Small intestine (tissue), 7 donors: ENCODE measurements around the gene OSBPL1A. TPM values are rescaled to one million over a fixed set of nuclear protein-coding genes. Genes with fewer than 3 reads are reported as not detected.
"Not testable (repeated sequence)": the region's sequence is repeated elsewhere in the genome, so short reads cannot be mapped to it uniquely, and the experiment has no call there.

ENCODE experiments used
- DNase-seq, 2 donors: peaks; one replicate each; pipeline versions ENCODE4 v3.0.0 to v3.0.0-alpha.2; 2013
- FAIRE-seq: peaks from 2 replicates; lab custom pipeline; 2012; peaks lifted over from hg19 to GRCh38; lab: Jason Lieb, UNC
- H3K27ac ChIP-seq, 3 donors: one replicate each; pipeline ENCODE4 v1.5.1; 2013; ENCODE audit warnings: low read length in 2 of 3, mild to moderate bottlenecking in 2 of 3, control low read depth in 1 of 3, inconsistent platforms in 1 of 3, low read depth in 1 of 3, moderate library complexity in 1 of 3
- H3K27me3 ChIP-seq, 3 donors: one replicate each; pipeline ENCODE4 v1.6.1; 2013; ENCODE audit warnings: low read length in 3 of 3, inconsistent platforms in 1 of 3; ENCODE audit not compliant: control insufficient read depth in 3 of 3, insufficient read depth in 3 of 3
- H3K36me3 ChIP-seq, 3 donors: one replicate each; pipeline ENCODE4 v1.6.1; 2013; ENCODE audit warnings: low read length in 3 of 3, inconsistent platforms in 1 of 3, low read depth in 1 of 3, mild to moderate bottlenecking in 1 of 3, moderate library complexity in 1 of 3; ENCODE audit not compliant: control insufficient read depth in 3 of 3, insufficient read depth in 2 of 3
- H3K4me1 ChIP-seq, 3 donors: one replicate each; pipeline ENCODE4 v1.6.1; 2013; ENCODE audit warnings: low read length in 2 of 3, inconsistent platforms in 1 of 3, low read depth in 1 of 3, mild to moderate bottlenecking in 1 of 3, moderate library complexity in 1 of 3; ENCODE audit not compliant: control insufficient read depth in 3 of 3, insufficient read depth in 2 of 3
- H3K4me3 ChIP-seq, 3 donors: one replicate each; pipeline ENCODE4 v1.5.1; 2013; ENCODE audit warnings: low read length in 3 of 3, control low read depth in 1 of 3, inconsistent platforms in 1 of 3, low read depth in 1 of 3, mild to moderate bottlenecking in 1 of 3, moderate library complexity in 1 of 3
- H3K9me3 ChIP-seq, 2 donors: one replicate each; pipeline ENCODE4 v1.6.1; 2013; ENCODE audit warnings: low read depth in 1 of 2, low read length in 1 of 2; ENCODE audit not compliant: control insufficient read depth in 2 of 2, insufficient read depth in 1 of 2
- WGBS, 3 donors: extraction: QIAGEN DNeasy Blood & Tissue Kit; methylation state at CpG; one replicate each; pipeline ENCODE4 v1.1.7; 2013; 5-methylcytosine and 5-hydroxymethylcytosine counted together
- polyA plus RNA-seq, 4 donors: library from polyadenylated mRNA; stranded (reverse) in 3 of 4; unstranded in 1 of 4; fragments of 200-250 nt in 3 of 4; fragments of 120-200 nt in 1 of 4; gene quantifications; one replicate each; pipeline versions ENCODE4 v1.2.1 to v1.2.3, GENCODE V29; 2013
- donor health status: healthy with polysubstance abuse.
- donor health status: control.
- donor health status: control.
- donor health status: Bipolar disorder and iron deficiency.
- donor health status: healthy.

Gene OSBPL1A
- polyA plus RNA-seq, 4 donors, result 23.5 to 36.7 (median 34.7) TPM

DNA sequence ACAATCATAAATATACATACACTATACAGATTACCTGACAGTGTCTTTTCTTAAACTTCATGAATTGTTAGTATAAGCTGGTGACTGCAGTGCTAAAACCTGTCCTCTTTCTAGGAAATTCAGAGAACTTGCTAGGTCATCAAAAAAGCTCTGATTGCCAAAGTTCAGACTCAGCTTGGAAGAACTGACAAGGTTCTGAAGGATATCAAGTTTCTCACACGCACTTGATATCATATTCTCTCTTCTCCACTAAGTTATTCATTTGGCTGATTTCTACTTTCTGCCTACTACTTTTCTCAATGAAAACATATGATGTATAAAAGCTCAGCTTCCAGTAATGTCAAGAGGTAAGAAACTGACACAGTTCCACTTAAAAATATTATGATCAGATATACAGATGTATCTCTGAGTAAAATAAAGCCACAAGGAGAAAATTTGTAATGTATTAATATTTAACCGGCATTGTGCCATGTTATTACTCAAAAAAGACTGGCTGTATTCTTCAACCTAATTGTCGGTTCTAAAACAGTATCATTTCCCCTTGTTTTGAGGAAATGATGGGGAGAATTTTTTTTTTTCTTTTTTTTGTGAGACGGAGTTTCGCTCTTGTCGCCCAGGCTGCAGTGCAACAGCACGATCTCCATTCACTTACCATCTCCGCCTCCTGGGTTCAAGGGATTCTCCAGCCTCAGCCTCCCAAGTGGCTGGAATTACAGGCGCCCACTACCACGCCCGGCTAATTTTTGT, 2.4 kb downstream of the OSBPL1A start:
- Histone ChIP-seq H3K4me3 (no peak overlapping the region), H3K27ac (peak overlapping the region in 1 of 3 donors; percentile 46), H3K36me3 (no peaks in the 10 kb centered on the region), H3K4me1 (peaks cover 0 to 3% (median 0%) of the 10 kb centered on the region in 3 donors), H3K27me3 (peaks cover 0 to 3% (median 0%) of the 10 kb centered on the region in 3 donors), H3K9me3 (no peaks in the 10 kb centered on the region)
- peak; percentile 15 to 44 for DNase-seq
- FAIRE-seq, result no peak
- WGBS, 3 donors, result 81 to 83% (median 82%) methylated on average over 11 of the region's 11 CpGs

DNA sequence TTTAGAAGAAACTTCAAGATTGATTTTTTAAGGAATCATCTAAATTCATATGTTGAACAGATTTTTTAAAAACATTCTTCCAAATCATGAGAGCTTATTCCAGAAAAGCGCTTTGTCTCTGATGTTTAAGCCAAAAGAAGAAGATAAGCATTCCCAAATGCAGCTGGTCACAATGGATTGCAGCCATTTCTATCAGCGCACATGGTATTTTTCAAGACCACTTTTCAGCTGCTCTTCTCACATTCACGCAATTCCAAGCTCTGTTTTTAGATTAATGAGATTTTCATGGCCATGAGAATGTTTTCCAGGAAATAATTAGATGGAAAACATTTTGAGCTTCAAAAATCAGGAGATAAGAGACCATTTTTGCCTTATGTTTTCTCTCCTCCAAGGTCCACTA, 8.7 kb downstream of the OSBPL1A start:
- H3K36me3 ChIP-seq, result no peaks in the 10 kb centered on the region
- H3K9me3 ChIP-seq, result no peaks in the 10 kb centered on the region
- FAIRE-seq (no peak), DNase-seq (no peak)
- 77 to 88% (median 87%) methylated on average over 3 of the region's 3 CpGs for WGBS, 3 donors
- H3K27ac ChIP-seq, result no peak overlapping the region
- H3K27me3 ChIP-seq, result no peaks in the 10 kb centered on the region
- H3K4me3 ChIP-seq, result no peak overlapping the region
- H3K4me1 ChIP-seq, result no peaks in the 10 kb centered on the region

DNA sequence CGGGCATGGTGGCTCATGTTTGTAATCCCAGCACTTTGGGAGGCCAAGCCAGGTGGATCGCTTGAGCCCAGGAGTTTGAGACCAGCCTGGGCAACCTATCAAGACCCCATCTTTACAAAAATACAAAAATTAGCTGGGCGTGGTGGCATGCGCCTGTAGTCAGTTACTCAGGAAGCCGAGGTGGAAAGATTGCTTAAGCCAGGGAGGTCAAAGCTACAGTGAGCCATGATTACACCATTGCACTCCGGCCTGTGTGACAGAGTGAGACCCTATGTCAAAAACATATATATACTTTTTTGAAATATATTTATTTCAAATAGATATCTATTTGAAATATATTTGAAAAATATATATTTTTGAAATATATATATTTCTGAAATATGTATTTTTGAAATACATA, 10.9 kb downstream of the OSBPL1A start:
- no peak for FAIRE-seq
- Histone ChIP-seq H3K27ac (no peak overlapping the region), H3K9me3 (no peaks in the 10 kb centered on the region), H3K4me3 (no peak overlapping the region), H3K4me1 (no peaks in the 10 kb centered on the region), H3K36me3 (peaks cover 0 to 2% (median 0%) of the 10 kb centered on the region in 3 donors), H3K27me3 (no peaks in the 10 kb centered on the region)
- WGBS, 3 donors, result 84 to 94% (median 89%) methylated on average over 6 of the region's 6 CpGs
- DNase-seq, result no peak

DNA sequence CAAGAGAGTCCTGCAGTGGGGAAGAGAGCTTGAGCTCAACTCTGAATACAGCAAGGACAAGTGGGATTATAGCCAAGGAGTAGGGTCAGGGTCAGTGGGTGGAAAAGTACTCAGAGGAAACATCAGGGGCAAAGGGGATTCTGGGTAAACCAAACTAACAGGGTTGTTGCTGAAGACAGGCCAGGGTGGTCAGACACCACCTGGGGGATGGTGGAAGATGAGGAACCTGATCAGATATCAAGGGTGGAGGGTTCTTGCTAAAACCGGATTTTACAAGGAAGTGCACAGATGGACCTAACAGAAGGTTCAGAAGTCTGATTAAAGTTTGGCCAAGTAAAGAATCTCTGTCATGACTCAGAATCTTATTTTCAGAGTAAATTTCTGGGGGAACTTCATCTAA, 16.5 kb downstream of the OSBPL1A start:
- peaks cover 0 to 2% (median 0%) of the 10 kb centered on the region in 3 donors for H3K36me3 ChIP-seq
- 67 to 81% (median 80%) methylated on average over 1 of the region's 1 CpG for WGBS, 3 donors
- no peaks in the 10 kb centered on the region for H3K4me1 ChIP-seq
- DNase-seq (no peak), FAIRE-seq (no peak)
- H3K9me3 ChIP-seq, result no peaks in the 10 kb centered on the region
- H3K27me3 ChIP-seq, result no peaks in the 10 kb centered on the region
- no peak overlapping the region for H3K4me3 ChIP-seq
- no peak overlapping the region for H3K27ac ChIP-seq

DNA sequence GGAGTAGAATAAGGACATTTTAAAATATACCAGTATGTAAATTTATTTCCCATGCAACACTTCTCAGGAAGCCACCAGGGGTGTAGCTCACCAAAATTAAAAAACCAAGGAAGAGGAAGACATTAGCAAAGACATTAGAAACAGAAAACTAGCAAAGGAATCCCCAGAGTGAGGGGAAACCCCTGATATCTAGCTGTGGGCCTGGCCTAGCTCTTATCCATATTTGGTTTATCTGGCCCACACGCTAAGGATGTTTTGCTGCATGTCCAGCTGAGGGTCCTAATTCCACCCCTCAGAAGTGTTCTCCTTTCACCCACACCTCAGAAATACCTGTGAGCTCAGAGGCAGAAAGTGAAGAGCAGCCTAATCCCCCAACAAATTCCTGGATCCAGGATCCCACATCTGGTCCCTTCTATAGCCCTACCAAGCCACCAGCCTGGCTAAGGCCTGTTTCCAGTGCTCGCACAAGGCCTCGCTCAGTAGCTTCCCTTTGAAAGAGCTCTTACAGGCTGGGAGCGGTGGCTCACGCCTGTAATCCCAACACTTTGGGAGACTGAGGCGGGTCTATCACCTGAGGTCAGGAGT, 17.4 kb downstream of the OSBPL1A start:
- no peak overlapping the region for H3K4me3 ChIP-seq
- WGBS, 3 donors, result 94 to 97% (median 95%) methylated on average over 6 of the region's 6 CpGs
- no peaks in the 10 kb centered on the region for H3K4me1 ChIP-seq
- FAIRE-seq, result no peak
- H3K27ac ChIP-seq, result no peak overlapping the region
- H3K9me3 ChIP-seq, result no peaks in the 10 kb centered on the region
- peaks cover 0 to 2% (median 0%) of the 10 kb centered on the region in 3 donors for H3K36me3 ChIP-seq
- no peak for DNase-seq
- no peaks in the 10 kb centered on the region for H3K27me3 ChIP-seq

DNA sequence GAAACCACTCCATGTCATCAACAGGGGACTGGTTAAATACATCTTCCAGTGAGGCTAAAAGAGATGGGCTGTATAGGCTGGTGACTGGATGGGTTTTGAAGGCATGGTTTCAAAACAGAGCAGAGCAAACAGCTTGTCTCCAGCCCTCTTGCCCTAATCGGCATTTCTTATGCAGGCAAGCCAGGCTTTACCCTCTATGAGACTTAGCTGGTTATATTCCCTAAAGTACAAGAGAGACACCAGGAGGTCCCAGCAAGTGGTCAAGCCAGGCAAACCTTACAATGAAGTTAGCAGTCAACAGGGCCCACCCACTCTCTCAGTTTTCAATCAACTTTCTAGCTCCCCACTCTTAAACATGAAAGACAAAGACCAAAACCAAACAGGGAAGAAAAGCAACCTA, 19.0 kb downstream of the OSBPL1A start:
- Histone ChIP-seq H3K27me3 (no peaks in the 10 kb centered on the region), H3K9me3 (no peaks in the 10 kb centered on the region), H3K27ac (no peak overlapping the region), H3K4me3 (no peak overlapping the region), H3K36me3 (peaks cover 0 to 7% (median 0%) of the 10 kb centered on the region in 3 donors), H3K4me1 (no peaks in the 10 kb centered on the region)
- FAIRE-seq (no peak), DNase-seq (no peak)
- 73 to 89% (median 87%) methylated on average over 1 of the region's 1 CpG for WGBS, 3 donors

DNA sequence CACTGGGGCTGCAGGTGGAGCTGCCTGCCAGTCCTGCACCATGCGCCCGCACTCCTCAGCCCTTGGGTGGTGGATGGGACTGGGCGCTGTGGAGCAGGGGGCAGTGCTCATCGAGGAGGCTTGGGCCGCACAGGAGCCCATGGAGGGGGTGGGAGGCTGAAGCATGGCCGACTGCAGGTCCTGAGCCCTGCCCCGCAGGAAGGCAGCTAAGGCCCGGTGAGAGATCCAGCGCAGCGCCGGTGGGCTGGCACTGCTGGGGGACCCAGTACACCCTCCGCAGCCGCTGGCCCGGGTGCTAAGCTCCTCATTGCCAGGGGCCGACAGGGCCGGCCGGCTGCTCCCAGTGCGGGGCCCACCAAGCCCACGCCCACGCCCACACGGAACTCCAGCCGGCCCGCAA, 21.1 kb downstream of the OSBPL1A start:
- H3K4me3 ChIP-seq, FAIRE-seq, DNase-seq, H3K4me1 ChIP-seq, H3K36me3 ChIP-seq, H3K27me3 ChIP-seq, H3K9me3 ChIP-seq, H3K27ac ChIP-seq: not testable (repeated sequence)
- WGBS, 3 donors, result 97 to 99% (median 97%) methylated on average over 17 to 23 of the region's 23 CpGs

DNA sequence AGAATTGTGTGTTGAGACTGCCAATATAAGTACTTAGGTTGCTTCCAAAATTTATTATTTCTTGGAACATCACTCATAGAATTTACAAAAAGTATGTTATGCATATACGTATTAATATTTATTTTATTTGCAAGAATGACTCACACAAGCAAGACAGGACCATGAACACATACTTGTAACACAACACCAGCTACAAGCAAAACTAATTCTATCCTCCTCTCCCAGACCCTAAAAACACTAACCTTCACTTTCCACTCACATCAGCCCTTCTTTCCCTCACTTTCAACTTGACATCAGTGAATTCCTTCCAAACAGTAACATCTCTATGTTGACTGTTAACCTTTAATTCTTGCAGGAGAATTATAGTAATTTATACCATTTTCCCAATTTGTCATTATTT, 24.3 kb downstream of the OSBPL1A start:
- FAIRE-seq (no peak), DNase-seq (no peak)
- H3K27ac ChIP-seq, result no peak overlapping the region
- peaks cover 0 to 15% (median 0%) of the 10 kb centered on the region in 3 donors for H3K36me3 ChIP-seq
- H3K4me1 ChIP-seq, result no peaks in the 10 kb centered on the region
- no peaks in the 10 kb centered on the region for H3K27me3 ChIP-seq
- 84 to 94% (median 92%) methylated on average over 1 of the region's 1 CpG for WGBS, 3 donors
- no peaks in the 10 kb centered on the region for H3K9me3 ChIP-seq
- H3K4me3 ChIP-seq, result no peak overlapping the region
